ENCODE data around the gene NR2F1-AS1. TPM values are rescaled to one million over a fixed set of nuclear protein-coding genes. Genes with fewer than 3 reads are reported as not detected.
A peak's percentile ranks its signal among the peaks of the same experiment; 100 is the strongest.
"Not testable (repeated sequence)": the region's sequence is repeated elsewhere in the genome, so short reads cannot be mapped to it uniquely, and the experiment has no call there.

The NR2F1-AS1 gene
- total and polyA plus RNA-seq, 9 donors, result 1.7 to 4.4 (median 3.8) TPM

- no peaks in the 10 kb centered on the region for H3K36me3 ChIP-seq (ENCODE audit: control insufficient read depth, insufficient read depth, low read length)
- WGBS (ENCODE audit: insufficient coverage), result no CpG with 5 or more reads among the region's 1 CpG
- no peaks in the 10 kb centered on the region for H3K4me1 ChIP-seq (ENCODE audit: control insufficient read depth, insufficient read depth, low read length)
- no peak for DNase-seq
- H3K27me3 ChIP-seq (ENCODE audit: control insufficient read depth, insufficient read depth, low read length), result no peaks in the 10 kb centered on the region
- peaks cover 11% of the 10 kb centered on the region for H3K9me3 ChIP-seq (replicated peaks; ENCODE audit: control insufficient read depth, low read depth, low read length)
- H3K4me3 ChIP-seq (ENCODE audit: low read length), result no peak overlapping the region
- H3K27ac ChIP-seq (ENCODE audit: low read length), result no peak overlapping the region
Observed at GRCh38 chr5:93462916-93463315, 118.1 kb downstream of the NR2F1-AS1 start.

- no CpG with 5 or more reads among the region's 1 CpG for WGBS (ENCODE audit: insufficient coverage)
Observed at GRCh38 chr5:93461756-93462155, 119.3 kb downstream of the NR2F1-AS1 start.

GRCh38 chr5:93460286-93460685 is 120.7 kb downstream of the NR2F1-AS1 start:
- no peaks in the 10 kb centered on the region for H3K4me1 ChIP-seq (ENCODE audit: control insufficient read depth, insufficient read depth, low read length)
- no peak overlapping the region for H3K4me3 ChIP-seq (ENCODE audit: low read length)
- no peak for DNase-seq
- H3K36me3 ChIP-seq (ENCODE audit: control insufficient read depth, insufficient read depth, low read length), result no peaks in the 10 kb centered on the region
- H3K27ac ChIP-seq (ENCODE audit: low read length), result no peak overlapping the region
- H3K9me3 ChIP-seq (replicated peaks; ENCODE audit: control insufficient read depth, low read depth, low read length), result peaks cover 11% of the 10 kb centered on the region
- no peaks in the 10 kb centered on the region for H3K27me3 ChIP-seq (ENCODE audit: control insufficient read depth, insufficient read depth, low read length)
- no CpG with 5 or more reads among the region's 2 CpGs for WGBS (ENCODE audit: insufficient coverage)

More at GRCh38 chr5:93461756-93462155, 119.3 kb downstream of the NR2F1-AS1 start:
- Histone ChIP-seq H3K27me3 (ENCODE audit: control insufficient read depth, insufficient read depth, low read length) (no peaks in the 10 kb centered on the region), H3K4me1 (ENCODE audit: control insufficient read depth, insufficient read depth, low read length) (no peaks in the 10 kb centered on the region), H3K36me3 (ENCODE audit: control insufficient read depth, insufficient read depth, low read length) (no peaks in the 10 kb centered on the region), H3K9me3 (replicated peaks; ENCODE audit: control insufficient read depth, low read depth, low read length) (peaks cover 11% of the 10 kb centered on the region), H3K4me3 (ENCODE audit: low read length) (no peak overlapping the region), H3K27ac (ENCODE audit: low read length) (no peak overlapping the region)
- no peak for DNase-seq

GRCh38 chr5:93456796-93457195 is 124.2 kb downstream of the NR2F1-AS1 start:
- not testable (repeated sequence) for DNase-seq; H3K9me3 ChIP-seq (replicated peaks; ENCODE audit: control insufficient read depth, low read depth, low read length); H3K4me1 ChIP-seq (ENCODE audit: control insufficient read depth, insufficient read depth, low read length); H3K4me3 ChIP-seq (ENCODE audit: low read length); H3K27me3 ChIP-seq (ENCODE audit: control insufficient read depth, insufficient read depth, low read length); H3K36me3 ChIP-seq (ENCODE audit: control insufficient read depth, insufficient read depth, low read length); H3K27ac ChIP-seq (ENCODE audit: low read length)
- 87% methylated on average over 4 of the region's 8 CpGs for WGBS (ENCODE audit: insufficient coverage)

DNA sequence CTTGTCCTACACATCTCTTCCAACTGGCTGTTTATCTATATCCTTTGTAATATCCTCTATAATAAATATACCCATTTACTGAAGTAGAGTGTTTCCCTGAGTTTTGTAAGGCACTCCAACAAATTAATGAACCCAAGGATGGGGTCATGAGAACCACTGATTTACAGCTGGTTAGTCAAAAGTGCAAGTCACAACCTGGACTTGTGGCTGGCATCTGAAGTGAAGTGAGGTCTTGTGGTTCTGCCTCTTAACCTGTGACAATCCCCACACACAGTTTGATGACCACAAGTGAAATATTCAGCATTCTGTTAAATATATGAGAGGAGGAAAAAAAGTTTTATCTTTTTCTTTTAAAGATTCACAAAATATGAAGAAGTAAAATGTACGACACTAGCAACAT is 126.1 kb downstream of the NR2F1-AS1 start:
- WGBS (ENCODE audit: insufficient coverage), result no CpG with 5 or more reads among the region's 1 CpG
- Histone ChIP-seq H3K9me3 (replicated peaks; ENCODE audit: control insufficient read depth, low read depth, low read length) (no peaks in the 10 kb centered on the region), H3K27me3 (ENCODE audit: control insufficient read depth, insufficient read depth, low read length) (no peaks in the 10 kb centered on the region), H3K27ac (ENCODE audit: low read length) (no peak overlapping the region), H3K4me1 (ENCODE audit: control insufficient read depth, insufficient read depth, low read length) (no peaks in the 10 kb centered on the region), H3K36me3 (ENCODE audit: control insufficient read depth, insufficient read depth, low read length) (no peaks in the 10 kb centered on the region), H3K4me3 (ENCODE audit: low read length) (no peak overlapping the region)
- DNase-seq, result no peak

GRCh38 chr5:93452255-93452654 is 128.8 kb downstream of the NR2F1-AS1 start:
- Histone ChIP-seq H3K27me3 (ENCODE audit: control insufficient read depth, insufficient read depth, low read length) (no peaks in the 10 kb centered on the region), H3K27ac (ENCODE audit: low read length) (no peak overlapping the region), H3K4me1 (ENCODE audit: control insufficient read depth, insufficient read depth, low read length) (no peaks in the 10 kb centered on the region), H3K36me3 (ENCODE audit: control insufficient read depth, insufficient read depth, low read length) (no peaks in the 10 kb centered on the region), H3K9me3 (replicated peaks; ENCODE audit: control insufficient read depth, low read depth, low read length) (no peaks in the 10 kb centered on the region), H3K4me3 (ENCODE audit: low read length) (no peak overlapping the region)
- no peak for DNase-seq

- Histone ChIP-seq H3K4me3 (ENCODE audit: low read length) (no peak overlapping the region), H3K36me3 (ENCODE audit: control insufficient read depth, insufficient read depth, low read length) (no peaks in the 10 kb centered on the region), H3K4me1 (ENCODE audit: control insufficient read depth, insufficient read depth, low read length) (no peaks in the 10 kb centered on the region), H3K9me3 (replicated peaks; ENCODE audit: control insufficient read depth, low read depth, low read length) (peaks cover 4% of the 10 kb centered on the region), H3K27me3 (ENCODE audit: control insufficient read depth, insufficient read depth, low read length) (no peaks in the 10 kb centered on the region), H3K27ac (ENCODE audit: low read length) (no peak overlapping the region)
- WGBS (ENCODE audit: insufficient coverage), result 81% methylated on average over 2 of the region's 2 CpGs
- no peak for DNase-seq
Observed at GRCh38 chr5:93438124-93438523, 142.9 kb downstream of the NR2F1-AS1 start.

DNA sequence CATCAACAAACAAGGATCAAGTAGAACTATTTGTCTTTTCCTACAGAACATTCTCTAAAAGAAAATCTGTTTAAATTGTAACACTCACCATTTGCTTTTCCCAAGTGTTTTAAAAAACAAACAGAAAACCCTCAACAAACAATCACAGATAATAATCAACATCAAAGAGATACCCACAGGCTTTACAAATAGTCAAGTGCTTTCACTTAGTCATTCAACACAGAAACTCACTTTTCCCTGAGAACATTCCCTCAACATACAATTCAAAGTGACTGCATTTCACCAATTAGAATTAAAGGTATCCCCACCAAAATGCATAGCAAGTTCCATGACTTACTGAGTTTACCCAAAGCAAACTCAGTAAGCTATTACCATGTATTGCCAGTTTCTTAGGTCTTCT is 144.9 kb downstream of the NR2F1-AS1 start:
- H3K27me3 ChIP-seq (ENCODE audit: control insufficient read depth, insufficient read depth, low read length), result no peaks in the 10 kb centered on the region
- no peaks in the 10 kb centered on the region for H3K36me3 ChIP-seq (ENCODE audit: control insufficient read depth, insufficient read depth, low read length)
- no peak overlapping the region for H3K27ac ChIP-seq (ENCODE audit: low read length)
- no peaks in the 10 kb centered on the region for H3K4me1 ChIP-seq (ENCODE audit: control insufficient read depth, insufficient read depth, low read length)
- DNase-seq, result no peak
- H3K9me3 ChIP-seq (replicated peaks; ENCODE audit: control insufficient read depth, low read depth, low read length), result no peaks in the 10 kb centered on the region
- no peak overlapping the region for H3K4me3 ChIP-seq (ENCODE audit: low read length)

DNA sequence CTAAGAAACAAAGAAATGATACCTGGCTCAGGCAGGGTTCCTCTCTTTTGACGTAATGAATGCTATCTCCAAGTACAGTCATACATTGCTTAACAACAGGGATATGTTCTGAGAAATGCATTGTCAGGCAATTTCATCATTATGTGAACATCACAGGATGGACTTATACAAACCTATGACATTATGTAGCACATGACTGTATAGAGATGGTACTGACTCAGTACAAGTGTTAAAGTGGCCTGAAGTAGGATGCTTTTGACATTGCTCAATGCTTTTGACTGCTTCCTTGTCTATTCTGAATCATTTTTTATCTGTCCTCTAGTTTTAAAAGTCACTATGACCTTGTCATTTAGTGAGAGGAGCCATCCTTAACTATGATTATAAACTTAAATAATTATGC is 147.6 kb downstream of the NR2F1-AS1 start:
- H3K36me3 ChIP-seq (ENCODE audit: control insufficient read depth, insufficient read depth, low read length), result no peaks in the 10 kb centered on the region
- no peaks in the 10 kb centered on the region for H3K9me3 ChIP-seq (replicated peaks; ENCODE audit: control insufficient read depth, low read depth, low read length)
- DNase-seq, result no peak
- no peaks in the 10 kb centered on the region for H3K4me1 ChIP-seq (ENCODE audit: control insufficient read depth, insufficient read depth, low read length)
- WGBS (ENCODE audit: insufficient coverage), result no CpG with 5 or more reads among the region's 1 CpG
- H3K27me3 ChIP-seq (ENCODE audit: control insufficient read depth, insufficient read depth, low read length), result no peaks in the 10 kb centered on the region
- no peak overlapping the region for H3K27ac ChIP-seq (ENCODE audit: low read length)
- H3K4me3 ChIP-seq (ENCODE audit: low read length), result no peak overlapping the region

GRCh38 chr5:93431250-93431649 is 149.8 kb downstream of the NR2F1-AS1 start:
- Histone ChIP-seq H3K4me3 (ENCODE audit: low read length) (no peak overlapping the region), H3K4me1 (ENCODE audit: control insufficient read depth, insufficient read depth, low read length) (no peaks in the 10 kb centered on the region), H3K27ac (ENCODE audit: low read length) (no peak overlapping the region), H3K27me3 (ENCODE audit: control insufficient read depth, insufficient read depth, low read length) (no peaks in the 10 kb centered on the region), H3K36me3 (ENCODE audit: control insufficient read depth, insufficient read depth, low read length) (no peaks in the 10 kb centered on the region), H3K9me3 (replicated peaks; ENCODE audit: control insufficient read depth, low read depth, low read length) (no peaks in the 10 kb centered on the region)
- WGBS (ENCODE audit: insufficient coverage), result no CpG with 5 or more reads among the region's 1 CpG
- peak; percentile 23 for DNase-seq

- Histone ChIP-seq H3K9me3 (replicated peaks; ENCODE audit: control insufficient read depth, low read depth, low read length) (no peaks in the 10 kb centered on the region), H3K4me1 (ENCODE audit: control insufficient read depth, insufficient read depth, low read length) (no peaks in the 10 kb centered on the region), H3K27me3 (ENCODE audit: control insufficient read depth, insufficient read depth, low read length) (no peaks in the 10 kb centered on the region), H3K27ac (ENCODE audit: low read length) (no peak overlapping the region), H3K36me3 (ENCODE audit: control insufficient read depth, insufficient read depth, low read length) (no peaks in the 10 kb centered on the region), H3K4me3 (ENCODE audit: low read length) (no peak overlapping the region)
- 86% methylated on average over 1 of the region's 2 CpGs for WGBS (ENCODE audit: insufficient coverage)
- DNase-seq, result no peak
Observed at GRCh38 chr5:93430673-93431199, 150.3 kb downstream of the NR2F1-AS1 start.

Measured in muscle of leg (tissue), 11 donors.